Sigmoid colon (tissue), 4 donors: ENCODE data around the gene RBM34.

Source experiments
- POLR2A ChIP-seq, 2 donors: fragments of 450-650 bp; IDR thresholded peaks; one replicate each; pipeline ENCODE4 v1.6.1; 2016; ENCODE audit warnings: antibody characterized with exemption in 2 of 2, mild to moderate bottlenecking in 2 of 2, moderate library complexity in 2 of 2
- POLR2AphosphoS5 ChIP-seq, 4 donors: sonication (generic); formaldehyde crosslinking; IDR thresholded peaks; one replicate each; pipeline ENCODE4 v1.6.1; 2017; ENCODE audit warnings: antibody characterized with exemption in 4 of 4
- TF ChIP-seq, protein P1 (sequence below), 4 experiments: fragments of 450-650 bp in 3 of 4; fragments of 200-600 bp in 1 of 4; IDR thresholded peaks; one replicate each; pipeline ENCODE4 v1.5.1; 2016 to 2019; ENCODE audit warnings: antibody characterized with exemption in 4 of 4, mild to moderate bottlenecking in 3 of 4, moderate library complexity in 2 of 4

- TF ChIP-seq, protein P1, sequence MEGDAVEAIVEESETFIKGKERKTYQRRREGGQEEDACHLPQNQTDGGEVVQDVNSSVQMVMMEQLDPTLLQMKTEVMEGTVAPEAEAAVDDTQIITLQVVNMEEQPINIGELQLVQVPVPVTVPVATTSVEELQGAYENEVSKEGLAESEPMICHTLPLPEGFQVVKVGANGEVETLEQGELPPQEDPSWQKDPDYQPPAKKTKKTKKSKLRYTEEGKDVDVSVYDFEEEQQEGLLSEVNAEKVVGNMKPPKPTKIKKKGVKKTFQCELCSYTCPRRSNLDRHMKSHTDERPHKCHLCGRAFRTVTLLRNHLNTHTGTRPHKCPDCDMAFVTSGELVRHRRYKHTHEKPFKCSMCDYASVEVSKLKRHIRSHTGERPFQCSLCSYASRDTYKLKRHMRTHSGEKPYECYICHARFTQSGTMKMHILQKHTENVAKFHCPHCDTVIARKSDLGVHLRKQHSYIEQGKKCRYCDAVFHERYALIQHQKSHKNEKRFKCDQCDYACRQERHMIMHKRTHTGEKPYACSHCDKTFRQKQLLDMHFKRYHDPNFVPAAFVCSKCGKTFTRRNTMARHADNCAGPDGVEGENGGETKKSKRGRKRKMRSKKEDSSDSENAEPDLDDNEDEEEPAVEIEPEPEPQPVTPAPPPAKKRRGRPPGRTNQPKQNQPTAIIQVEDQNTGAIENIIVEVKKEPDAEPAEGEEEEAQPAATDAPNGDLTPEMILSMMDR (IDR thresholded peaks at IDR 0.05), result no peak
- TF ChIP-seq POLR2A (IDR thresholded peaks at IDR 0.05) (no peak), POLR2AphosphoS5 (IDR thresholded peaks at IDR 0.05) (no peak)
Observed at GRCh38 chr1:235161685-235162327, 756 bp upstream of the RBM34 start.
